ENCODE results near the gene TMED5. TPM values are rescaled to one million over a fixed set of nuclear protein-coding genes. Genes with fewer than 3 reads are reported as not detected.
"Not testable (repeated sequence)": the region's sequence is repeated elsewhere in the genome, so short reads cannot be mapped to it uniquely, and the experiment has no call there.

TMED5 gene
- total and polyA plus RNA-seq, 2 experiments from 2014 or later = 15.5 to 26.5 TPM

DNA sequence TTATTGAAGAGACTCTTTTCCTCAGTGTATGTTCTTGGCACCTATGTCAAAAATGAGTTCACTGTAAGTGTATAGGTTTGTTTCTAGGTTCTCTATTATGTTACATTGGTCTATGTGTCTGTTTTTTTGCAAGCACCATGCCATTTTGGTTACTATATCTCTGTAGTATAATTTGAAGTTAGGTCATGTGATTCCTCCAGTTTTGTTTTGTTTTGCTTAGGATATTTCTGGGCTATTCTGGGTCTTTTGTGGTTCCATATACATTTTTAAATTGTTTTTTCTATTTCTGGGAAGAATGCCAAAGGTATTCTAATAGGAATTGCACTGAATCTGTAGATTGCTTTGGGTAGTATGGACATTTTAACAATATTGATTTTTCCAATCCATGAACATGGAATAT lies 13.2 kb downstream of the TMED5 start:
- TF ChIP-seq, protein P1, sequence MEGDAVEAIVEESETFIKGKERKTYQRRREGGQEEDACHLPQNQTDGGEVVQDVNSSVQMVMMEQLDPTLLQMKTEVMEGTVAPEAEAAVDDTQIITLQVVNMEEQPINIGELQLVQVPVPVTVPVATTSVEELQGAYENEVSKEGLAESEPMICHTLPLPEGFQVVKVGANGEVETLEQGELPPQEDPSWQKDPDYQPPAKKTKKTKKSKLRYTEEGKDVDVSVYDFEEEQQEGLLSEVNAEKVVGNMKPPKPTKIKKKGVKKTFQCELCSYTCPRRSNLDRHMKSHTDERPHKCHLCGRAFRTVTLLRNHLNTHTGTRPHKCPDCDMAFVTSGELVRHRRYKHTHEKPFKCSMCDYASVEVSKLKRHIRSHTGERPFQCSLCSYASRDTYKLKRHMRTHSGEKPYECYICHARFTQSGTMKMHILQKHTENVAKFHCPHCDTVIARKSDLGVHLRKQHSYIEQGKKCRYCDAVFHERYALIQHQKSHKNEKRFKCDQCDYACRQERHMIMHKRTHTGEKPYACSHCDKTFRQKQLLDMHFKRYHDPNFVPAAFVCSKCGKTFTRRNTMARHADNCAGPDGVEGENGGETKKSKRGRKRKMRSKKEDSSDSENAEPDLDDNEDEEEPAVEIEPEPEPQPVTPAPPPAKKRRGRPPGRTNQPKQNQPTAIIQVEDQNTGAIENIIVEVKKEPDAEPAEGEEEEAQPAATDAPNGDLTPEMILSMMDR (IDR thresholded peaks at IDR 0.05; ENCODE audit: low read depth, low read length) = no peak
- H3K4me3 ChIP-seq = no peak overlapping the region

DNA sequence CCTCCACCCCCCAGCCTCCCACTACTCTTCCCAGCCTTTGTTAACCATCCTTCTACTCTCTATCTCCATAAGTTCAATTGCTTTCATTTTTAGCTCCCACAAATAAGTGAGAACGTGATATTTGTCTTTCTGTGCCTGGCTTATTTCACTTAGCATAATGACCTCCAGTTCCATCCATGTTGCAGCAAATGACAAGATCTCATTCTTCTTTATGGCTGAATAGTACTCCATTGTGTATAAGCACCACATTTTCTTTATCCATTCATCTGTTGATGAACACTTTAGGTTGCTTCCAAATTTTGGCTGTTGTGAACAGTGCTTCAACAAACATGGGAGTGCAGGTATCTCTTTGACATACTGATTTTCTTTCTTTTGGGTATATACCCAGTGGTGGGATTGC lies 14.3 kb downstream of the TMED5 start:
- not testable (repeated sequence) for H3K27ac ChIP-seq; H3K4me3 ChIP-seq; H3K9me3 ChIP-seq (ENCODE audit: low read depth)

More for the DNA sequence above, 13.2 kb downstream of the TMED5 start:
- no peak for DNase-seq (ENCODE audit: low read depth in 1 of 2, low spot score in 1 of 2)
- H3K9me3 ChIP-seq (ENCODE audit: low read depth) = no peaks in the 10 kb centered on the region
- H3K27me3 ChIP-seq = no peaks in the 10 kb centered on the region
- no peaks in the 10 kb centered on the region for H3K36me3 ChIP-seq
- H3K4me1 ChIP-seq (ENCODE audit: low read depth) = no peaks in the 10 kb centered on the region
- no peak overlapping the region for H3K27ac ChIP-seq

GRCh38 chr1:93164816-93165215 lies 15.4 kb downstream of the TMED5 start:
- TF ChIP-seq, protein P1 (IDR thresholded peaks at IDR 0.05; ENCODE audit: low read depth, low read length) = no peak
- H3K9me3 ChIP-seq (ENCODE audit: low read depth) = no peaks in the 10 kb centered on the region
- DNase-seq (ENCODE audit: low read depth in 1 of 2, low spot score in 1 of 2) = no peak

More for the DNA sequence above, 14.3 kb downstream of the TMED5 start:
- H3K36me3 ChIP-seq; DNase-seq (ENCODE audit: low read depth in 1 of 2, low spot score in 1 of 2); H3K4me1 ChIP-seq (ENCODE audit: low read depth); H3K27me3 ChIP-seq: not testable (repeated sequence)

GRCh38 chr1:93163314-93163713 lies 16.9 kb downstream of the TMED5 start:
- H3K4me1 ChIP-seq (ENCODE audit: low read depth); H3K27ac ChIP-seq; H3K9me3 ChIP-seq (ENCODE audit: low read depth); H3K27me3 ChIP-seq; DNase-seq (ENCODE audit: low read depth in 1 of 2, low spot score in 1 of 2); H3K4me3 ChIP-seq; H3K36me3 ChIP-seq: not testable (repeated sequence)

More at GRCh38 chr1:93164816-93165215, 15.4 kb downstream of the TMED5 start:
- peaks cover 5% of the 10 kb centered on the region for H3K4me1 ChIP-seq (ENCODE audit: low read depth)
- H3K27ac ChIP-seq = no peak overlapping the region
- H3K27me3 ChIP-seq = no peaks in the 10 kb centered on the region
- H3K4me3 ChIP-seq = no peak overlapping the region
- H3K36me3 ChIP-seq = no peaks in the 10 kb centered on the region

DNA sequence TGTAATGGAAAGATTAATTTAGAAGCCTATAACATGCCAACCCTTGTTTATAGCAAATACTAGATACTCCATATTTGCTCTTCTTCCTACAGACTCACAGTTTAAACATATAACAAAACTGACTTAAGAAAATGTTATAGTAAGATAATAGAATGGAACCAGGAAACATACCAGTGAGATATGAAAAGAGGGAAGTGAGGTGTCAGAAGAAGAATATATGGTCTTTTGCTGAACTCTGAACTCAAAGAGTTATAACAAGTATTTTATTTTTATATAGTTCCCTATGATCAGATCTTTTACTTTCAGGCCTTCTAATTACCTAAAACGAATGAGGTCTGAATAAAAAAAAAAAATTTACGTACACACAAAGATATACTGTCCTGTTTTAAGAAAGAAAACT lies 20.9 kb downstream of the TMED5 start:
- Histone ChIP-seq H3K4me1 (ENCODE audit: low read depth) (peaks cover 5% of the 10 kb centered on the region), H3K36me3 (peaks cover 17% of the 10 kb centered on the region), H3K27me3 (no peaks in the 10 kb centered on the region), H3K4me3 (no peak overlapping the region), H3K9me3 (ENCODE audit: low read depth) (no peaks in the 10 kb centered on the region), H3K27ac (no peak overlapping the region)
- TF ChIP-seq, protein P1 (IDR thresholded peaks at IDR 0.05; ENCODE audit: low read depth, low read length) = no peak
- no peak for DNase-seq (ENCODE audit: low read depth in 1 of 2, low spot score in 1 of 2)

GRCh38 chr1:93155335-93155734 lies 24.9 kb downstream of the TMED5 start:
- peaks cover 23% of the 10 kb centered on the region for H3K36me3 ChIP-seq
- TF ChIP-seq, protein P1 (IDR thresholded peaks at IDR 0.05; ENCODE audit: low read depth, low read length) = no peak
- DNase-seq (ENCODE audit: low read depth in 1 of 2, low spot score in 1 of 2) = no peak
- no peak overlapping the region for H3K4me3 ChIP-seq
- no peaks in the 10 kb centered on the region for H3K4me1 ChIP-seq (ENCODE audit: low read depth)
- H3K27me3 ChIP-seq = no peaks in the 10 kb centered on the region
- no peak overlapping the region for H3K27ac ChIP-seq
- no peaks in the 10 kb centered on the region for H3K9me3 ChIP-seq (ENCODE audit: low read depth)

GRCh38 chr1:93154898-93155297 lies 25.3 kb downstream of the TMED5 start:
- no peaks in the 10 kb centered on the region for H3K9me3 ChIP-seq (ENCODE audit: low read depth)
- TF ChIP-seq, protein P1 (IDR thresholded peaks at IDR 0.05; ENCODE audit: low read depth, low read length) = no peak
- no peaks in the 10 kb centered on the region for H3K4me1 ChIP-seq (ENCODE audit: low read depth)
- no peaks in the 10 kb centered on the region for H3K27me3 ChIP-seq
- no peak overlapping the region for H3K27ac ChIP-seq
- H3K36me3 ChIP-seq = peaks cover 23% of the 10 kb centered on the region
- DNase-seq (ENCODE audit: low read depth in 1 of 2, low spot score in 1 of 2) = no peak
- H3K4me3 ChIP-seq = no peak overlapping the region
